Islet of Langerhans (tissue), 1 donor: ENCODE results near the gene FGFRL1.
"Not testable (repeated sequence)": the region's sequence is repeated elsewhere in the genome, so short reads cannot be mapped to it uniquely, and the experiment has no call there.

Experiments
- FAIRE-seq: peaks from one replicate; lab custom pipeline; 2011; peaks lifted over from hg19 to GRCh38; lab: Jason Lieb, UNC

FGFRL1 gene

DNA sequence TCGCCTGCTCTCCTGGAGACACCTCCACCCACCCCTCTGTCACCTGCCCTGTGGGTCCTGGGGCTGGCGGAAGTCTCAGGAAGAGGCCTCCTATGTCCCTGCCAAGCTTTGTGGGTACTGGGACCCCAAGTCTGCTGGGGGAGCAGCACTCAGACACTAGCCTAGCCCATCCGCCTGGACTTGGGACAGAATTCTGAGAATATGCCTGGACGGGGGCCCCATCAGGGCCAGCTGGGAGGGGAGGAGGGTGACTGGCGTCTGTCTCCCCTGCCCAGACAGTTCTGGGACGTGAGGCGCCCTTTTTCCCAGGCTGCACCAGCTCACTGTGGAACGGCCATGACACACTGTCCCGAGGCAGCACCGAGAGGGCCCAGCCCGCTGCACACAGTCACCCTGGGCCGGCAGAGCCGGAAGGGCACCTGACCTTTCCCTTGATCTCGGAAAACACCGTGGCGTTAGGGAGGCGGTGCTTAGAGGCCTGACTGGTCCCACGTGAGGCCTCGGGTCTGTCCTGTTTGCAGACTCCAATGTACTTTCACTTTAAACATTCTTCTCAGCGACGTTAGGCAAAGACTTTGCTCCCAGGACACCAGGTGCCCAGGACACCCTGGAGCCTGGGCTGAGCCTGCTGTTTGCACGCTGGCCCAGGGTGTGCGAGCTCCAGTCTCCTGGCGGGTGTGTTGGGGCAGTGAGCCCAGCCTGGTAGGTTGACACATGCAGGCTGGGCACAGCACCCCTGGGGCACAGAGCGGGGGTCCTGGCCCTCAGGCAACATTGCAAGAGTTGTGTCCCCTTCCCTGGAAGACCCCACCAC is 18.9 kb upstream of the FGFRL1 start:
- no peak for FAIRE-seq

DNA sequence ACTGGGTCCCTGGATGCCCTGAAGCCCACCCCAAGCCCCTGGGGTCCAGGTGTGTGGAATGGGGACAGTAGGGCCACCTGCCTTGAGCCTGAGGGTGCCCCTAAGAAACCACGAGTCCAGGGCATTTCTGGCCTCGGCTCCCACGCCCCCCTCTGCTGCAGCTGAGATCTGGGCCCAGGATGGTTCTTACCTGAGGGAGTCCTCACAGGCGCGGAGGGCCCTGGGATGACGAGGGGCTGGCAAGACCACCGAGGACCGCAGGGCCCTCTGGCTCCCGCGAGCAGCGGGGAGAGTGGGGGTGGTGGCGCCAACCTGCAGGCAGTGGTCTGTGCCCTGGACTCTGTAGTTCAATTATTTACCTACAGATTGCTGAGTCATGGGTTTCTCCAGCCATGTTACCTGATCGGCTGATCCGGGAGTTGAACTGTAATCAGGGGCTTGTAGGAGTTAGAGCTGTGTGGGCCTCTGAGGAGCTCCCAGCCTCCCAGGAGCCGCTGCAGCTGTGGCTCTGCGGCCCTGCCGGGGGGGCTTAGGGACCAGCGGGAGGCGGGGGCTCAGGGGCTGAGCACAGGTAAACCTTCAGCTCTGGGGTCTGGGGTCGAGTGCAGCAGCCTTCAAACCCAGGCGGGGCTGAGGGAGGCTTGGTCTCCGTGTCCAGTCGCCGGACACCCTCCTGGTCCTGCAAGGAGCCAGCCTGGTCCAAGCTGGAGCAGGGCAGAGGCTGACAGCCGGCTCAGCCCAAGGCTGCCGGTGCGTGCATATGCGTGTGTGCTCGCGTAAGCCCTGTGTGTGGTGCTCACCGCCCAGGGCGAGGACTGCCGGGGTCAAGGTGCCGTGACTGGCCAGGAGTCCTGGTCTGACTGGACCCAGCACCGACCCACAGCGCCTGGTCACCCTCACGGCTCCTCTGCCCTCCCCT is 18.1 kb upstream of the FGFRL1 start, which contains the start of gene SLC26A1:
Gene SLC26A1 (minus strand): TSS at position 294 of the 919 bp plus-strand sequence. CDS start 1,701 bp downstream, outside the sequence.
- no peak for FAIRE-seq

GRCh38 chr4:995311-996026 is 16.0 kb upstream of the FGFRL1 start:
- FAIRE-seq, result no peak

DNA sequence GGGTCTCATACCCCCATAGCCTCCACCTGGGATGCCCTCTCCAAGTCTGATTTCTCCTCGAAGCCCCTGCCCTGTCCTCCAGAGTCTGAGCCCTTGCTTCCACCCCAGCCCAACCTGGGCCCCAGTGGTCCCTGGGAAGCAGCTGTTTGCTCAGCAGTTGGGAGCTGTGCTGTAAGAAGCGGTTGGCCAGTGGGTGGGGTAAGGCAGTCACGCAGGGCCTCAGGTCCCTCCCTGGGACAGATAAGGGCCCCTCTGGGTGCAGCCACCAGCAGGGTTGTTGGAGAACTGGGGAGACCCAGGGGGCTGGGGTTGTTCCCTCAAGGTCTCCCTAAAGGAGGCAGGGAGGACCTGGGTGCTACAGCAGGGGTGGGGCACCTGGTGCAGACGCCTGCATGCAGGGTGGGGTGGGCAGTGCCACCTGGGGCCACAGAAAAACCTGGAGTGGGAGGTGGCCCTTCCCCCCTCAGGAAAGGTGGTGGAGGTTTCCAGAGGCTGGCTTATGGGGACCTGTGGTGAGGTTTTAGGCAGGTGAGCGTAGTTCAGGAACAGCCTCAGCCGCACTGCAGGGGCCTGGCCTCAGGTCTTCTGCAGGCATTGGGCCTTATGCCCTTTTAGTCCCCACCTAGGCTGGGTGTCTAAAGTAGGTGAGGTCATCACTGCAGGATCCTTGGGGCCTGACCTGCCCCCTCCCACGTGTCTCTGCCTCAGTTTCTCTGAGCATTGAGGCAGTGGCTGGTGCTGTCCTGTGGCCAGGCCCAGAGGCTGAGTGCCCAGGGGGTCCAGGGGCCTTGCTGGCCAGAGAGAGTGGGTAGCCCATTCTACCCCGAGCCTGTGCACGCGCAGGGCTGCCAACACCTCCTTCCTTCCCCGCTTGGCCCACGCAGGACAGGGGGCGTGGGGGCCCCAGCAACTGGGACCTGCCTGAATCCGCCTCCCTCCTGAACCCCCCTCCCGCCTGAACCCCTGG is 15.1 kb upstream of the FGFRL1 start:
- FAIRE-seq, result no peak

GRCh38 chr4:996997-997374 is 14.4 kb upstream of the FGFRL1 start:
- FAIRE-seq, result no peak

GRCh38 chr4:997375-998071 is 13.9 kb upstream of the FGFRL1 start:
- FAIRE-seq, result no peak

- FAIRE-seq, result no peak
Measured at GRCh38 chr4:998096-998691, 13.2 kb upstream of the FGFRL1 start.

DNA sequence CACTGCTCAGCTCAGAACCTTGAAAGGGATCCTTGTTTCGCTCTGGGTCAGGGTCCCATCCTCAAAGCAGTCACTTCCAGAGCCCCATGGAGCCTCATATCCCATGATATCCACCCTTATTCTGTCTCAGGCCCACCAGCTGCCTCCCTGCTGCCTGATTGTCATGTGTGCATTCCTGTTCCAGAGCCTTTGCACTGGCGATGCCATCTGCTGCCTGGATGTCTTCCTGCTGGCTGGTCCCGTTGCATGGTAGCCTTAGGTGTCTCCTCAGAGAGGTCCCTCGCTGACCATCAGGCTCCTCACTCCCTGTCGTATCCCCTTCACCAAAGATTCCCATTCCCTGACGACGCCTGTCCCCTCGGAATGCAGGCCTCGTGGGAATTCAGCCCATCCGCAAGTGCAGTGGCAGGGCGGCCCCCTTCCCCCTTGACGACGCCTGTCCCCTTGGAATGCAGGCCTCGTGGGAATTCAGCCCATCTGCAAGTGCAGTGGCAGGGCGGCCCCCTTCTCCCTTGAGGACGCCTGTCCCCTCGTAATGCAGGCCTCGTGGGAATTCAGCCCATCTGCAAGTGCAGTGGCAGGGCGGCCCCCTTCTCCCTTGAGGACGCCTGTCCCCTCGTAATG is 12.1 kb upstream of the FGFRL1 start:
- FAIRE-seq, result not testable (repeated sequence)

DNA sequence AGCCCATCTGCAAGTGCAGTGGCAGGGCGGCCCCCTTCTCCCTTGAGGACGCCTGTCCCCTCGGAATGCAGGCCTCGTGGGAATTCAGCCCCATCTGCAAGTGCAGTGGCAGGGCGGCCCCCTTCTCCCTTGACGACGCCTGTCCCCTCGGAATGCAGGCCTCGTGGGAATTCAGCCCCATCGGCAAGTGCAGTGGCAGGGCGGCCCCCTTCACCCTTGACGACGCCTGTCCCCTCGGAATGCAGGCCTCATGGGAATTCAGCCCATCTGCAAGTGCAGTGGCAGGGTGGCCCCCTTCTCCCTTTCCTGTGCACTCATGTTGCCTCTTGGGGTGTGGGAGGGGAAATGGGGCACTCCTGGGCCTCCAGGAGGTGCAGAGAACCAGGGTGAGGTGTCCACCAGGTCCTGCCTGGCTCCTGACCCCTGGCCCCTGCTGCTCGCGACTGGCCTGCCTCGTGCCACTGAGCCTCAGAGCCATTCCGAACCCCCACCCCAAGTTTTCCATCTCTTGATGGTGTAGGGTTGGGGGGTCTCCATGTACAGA is 11.5 kb upstream of the FGFRL1 start:
- no peak for FAIRE-seq

DNA sequence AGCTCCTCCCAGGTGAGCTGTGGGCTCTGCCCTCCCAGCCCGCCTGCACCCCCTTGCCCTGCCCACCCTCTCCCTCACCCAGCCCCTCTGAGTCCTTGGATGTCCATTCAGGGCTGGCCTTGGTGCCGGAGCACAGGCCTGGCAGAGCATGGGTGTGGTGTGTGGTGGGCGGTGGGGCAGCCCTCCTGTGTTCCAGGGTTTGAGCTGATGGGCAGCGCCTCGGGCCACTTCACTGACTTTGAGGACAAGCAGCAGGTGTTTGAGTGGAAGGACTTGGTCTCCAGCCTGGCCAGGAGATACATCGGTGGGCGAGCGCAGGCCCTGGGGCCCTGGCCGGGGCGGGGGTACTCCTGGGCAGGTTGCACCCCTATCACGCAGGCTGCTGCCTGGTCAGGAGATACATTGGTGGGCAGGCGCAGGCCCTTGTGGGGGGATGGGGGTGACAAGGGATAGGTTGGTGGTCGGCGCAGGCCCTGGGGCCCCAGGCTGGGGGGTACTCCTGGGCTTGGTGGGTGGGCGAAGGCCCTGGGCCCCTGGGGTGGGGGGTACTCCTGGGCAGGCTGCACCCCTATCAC is 10.7 kb upstream of the FGFRL1 start:
- no peak for FAIRE-seq

DNA sequence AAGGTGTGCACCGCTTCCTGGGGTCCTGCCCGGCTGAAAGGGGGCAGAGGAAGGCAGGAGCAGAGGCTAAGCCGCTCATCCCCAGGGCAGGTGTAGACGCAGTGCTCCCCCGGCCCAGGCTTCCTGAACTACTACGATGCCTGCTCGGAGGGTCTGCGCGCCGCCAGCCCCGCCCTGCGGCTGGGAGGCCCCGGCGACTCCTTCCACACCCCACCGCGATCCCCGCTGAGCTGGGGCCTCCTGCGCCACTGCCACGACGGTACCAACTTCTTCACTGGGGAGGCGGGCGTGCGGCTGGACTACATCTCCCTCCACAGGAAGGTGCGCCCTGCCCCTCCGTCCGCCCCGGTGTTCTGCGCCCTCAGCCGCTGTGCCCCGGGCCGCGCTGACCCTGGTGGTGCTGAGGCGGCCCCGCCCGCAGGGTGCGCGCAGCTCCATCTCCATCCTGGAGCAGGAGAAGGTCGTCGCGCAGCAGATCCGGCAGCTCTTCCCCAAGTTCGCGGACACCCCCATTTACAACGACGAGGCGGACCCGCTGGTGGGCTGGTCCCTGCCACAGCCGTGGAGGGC is 9.8 kb upstream of the FGFRL1 start:
- FAIRE-seq, result no peak

GRCh38 chr4:1002131-1002630 is 9.2 kb upstream of the FGFRL1 start:
- no peak for FAIRE-seq

DNA sequence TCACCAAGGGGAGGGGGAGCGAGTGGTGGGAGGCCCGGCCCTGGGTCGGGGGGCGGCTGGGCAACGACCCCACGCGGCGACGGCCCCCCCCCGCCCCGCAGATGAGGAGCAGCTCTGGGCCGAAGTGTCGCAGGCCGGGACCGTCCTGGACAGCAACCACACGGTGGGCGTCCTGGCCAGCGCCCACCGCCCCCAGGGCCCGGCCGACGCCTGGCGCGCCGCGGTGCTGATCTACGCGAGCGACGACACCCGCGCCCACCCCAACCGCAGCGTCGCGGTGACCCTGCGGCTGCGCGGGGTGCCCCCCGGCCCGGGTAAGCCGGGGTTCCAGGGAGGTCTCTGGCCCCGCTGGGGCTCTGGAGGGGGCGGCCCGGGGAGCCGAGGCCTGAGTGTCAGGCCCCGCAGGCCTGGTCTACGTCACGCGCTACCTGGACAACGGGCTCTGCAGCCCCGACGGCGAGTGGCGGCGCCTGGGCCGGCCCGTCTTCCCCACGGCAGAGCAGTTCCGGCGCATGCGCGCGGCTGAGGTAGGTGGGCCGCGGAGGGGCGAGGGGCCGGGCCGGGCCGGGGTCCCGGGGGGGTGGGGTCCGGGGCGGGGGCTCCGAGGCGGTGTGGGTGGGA is 8.7 kb upstream of the FGFRL1 start:
- FAIRE-seq, result no peak

DNA sequence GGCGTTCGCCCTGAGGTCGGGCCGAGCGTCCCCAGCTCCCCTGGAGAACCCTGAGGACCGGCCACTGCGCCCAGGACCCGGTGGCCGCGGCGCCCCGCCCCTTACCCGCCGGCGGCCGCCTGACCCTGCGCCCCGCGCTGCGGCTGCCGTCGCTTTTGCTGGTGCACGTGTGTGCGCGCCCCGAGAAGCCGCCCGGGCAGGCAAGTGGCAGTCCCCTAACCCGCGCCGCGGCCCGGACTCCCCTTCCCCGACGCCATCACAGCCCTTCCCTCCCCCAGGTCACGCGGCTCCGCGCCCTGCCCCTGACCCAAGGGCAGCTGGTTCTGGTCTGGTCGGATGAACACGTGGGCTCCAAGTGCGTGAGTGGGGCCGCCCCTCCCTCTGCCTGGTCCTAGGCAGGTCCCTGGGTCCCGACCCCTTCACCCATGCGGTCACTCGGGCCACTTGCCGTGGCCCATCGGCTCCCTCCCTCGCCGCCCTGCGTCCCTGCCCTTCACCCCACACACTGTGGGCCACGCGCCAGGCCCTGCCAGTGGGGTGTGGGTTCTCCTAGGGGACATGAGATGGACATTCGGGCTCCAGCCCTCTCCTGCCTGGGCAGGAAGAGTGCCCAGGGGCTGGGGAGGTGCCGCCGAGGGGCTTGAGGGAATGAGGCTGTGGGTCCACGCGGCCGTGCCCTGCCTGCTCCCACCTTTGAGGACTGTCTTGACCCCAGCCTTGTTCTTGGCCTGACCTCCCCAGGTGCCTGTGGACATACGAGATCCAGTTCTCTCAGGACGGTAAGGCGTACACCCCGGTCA is 8.0 kb upstream of the FGFRL1 start:
- FAIRE-seq, result no peak

DNA sequence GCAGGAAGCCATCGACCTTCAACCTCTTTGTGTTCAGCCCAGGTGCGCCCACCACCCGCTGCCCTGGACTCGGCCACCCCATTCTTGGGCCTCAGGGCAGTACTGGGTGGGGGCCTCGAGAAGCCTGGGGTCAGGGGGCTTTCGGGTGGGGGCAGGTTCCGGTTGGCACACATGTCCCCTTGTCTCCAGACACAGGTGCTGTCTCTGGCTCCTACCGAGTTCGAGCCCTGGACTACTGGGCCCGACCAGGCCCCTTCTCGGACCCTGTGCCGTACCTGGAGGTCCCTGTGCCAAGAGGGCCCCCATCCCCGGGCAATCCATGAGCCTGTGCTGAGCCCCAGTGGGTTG is 7.4 kb upstream of the FGFRL1 start:
- FAIRE-seq, result no peak

DNA sequence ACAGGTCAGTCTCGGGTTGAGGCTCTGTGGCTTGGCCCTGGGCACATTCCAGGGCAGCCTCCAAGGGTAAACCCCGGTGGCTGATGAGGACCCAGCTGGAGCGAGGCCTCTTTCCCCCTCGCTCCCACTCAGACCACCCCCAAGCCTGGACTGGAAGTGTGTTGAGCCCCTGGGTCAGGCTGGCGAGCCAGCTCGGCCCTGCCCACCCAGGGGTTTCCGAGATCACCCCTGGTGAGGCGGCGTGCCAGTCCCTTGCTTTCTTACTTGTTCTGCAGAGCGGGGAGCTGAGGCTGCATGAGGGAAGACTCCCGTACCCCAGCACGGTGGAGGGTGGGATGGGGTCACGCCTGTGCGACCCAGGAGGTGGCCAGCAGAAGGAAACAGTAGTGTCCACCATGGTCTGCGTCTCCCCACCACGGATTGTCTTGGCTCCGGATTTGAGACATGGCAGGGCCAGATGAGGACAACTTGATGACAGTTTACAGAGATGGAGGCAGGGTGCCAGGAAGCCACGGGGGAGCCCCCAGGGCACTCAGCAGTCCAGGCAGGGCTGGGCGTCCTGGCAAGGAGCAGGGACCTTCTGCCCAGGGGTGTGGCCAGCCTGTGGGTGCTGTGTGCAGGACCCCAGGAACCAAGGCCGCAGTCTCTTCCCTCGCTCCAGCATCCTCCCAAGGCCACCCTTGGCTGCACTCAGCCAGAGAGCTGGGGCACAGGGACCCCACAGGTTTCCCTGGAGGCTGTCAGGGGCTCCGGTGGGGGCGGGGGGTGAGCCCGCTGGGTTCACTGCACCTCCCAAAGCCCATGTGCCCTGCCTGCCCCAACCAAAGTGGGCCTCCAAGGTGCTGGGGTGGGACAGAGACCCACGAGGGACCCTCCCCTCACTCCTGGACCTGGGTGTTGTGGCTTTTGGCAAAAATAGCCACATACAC is 6.6 kb upstream of the FGFRL1 start:
- no peak for FAIRE-seq
